Adrenal gland (tissue), 12 donors: ENCODE data around the gene RNPEP. TPM values are rescaled to one million over a fixed set of nuclear protein-coding genes. Genes with fewer than 3 reads are reported as not detected.

Source experiments
- DNase-seq, 7 donors: peaks; one replicate each; pipeline ENCODE4 v3.0.0-alpha.2; 2019 to 2020
- H3K27ac ChIP-seq, 5 donors: fragments of 200-600 bp; sonication (generic) in 4 of 5; 1 replicate in 3 of 5; 2 replicates in 2 of 5; pipeline versions ENCODE4 v1.5.1 to v1.8.0; 2016 to 2020; ENCODE audit warnings: mild to moderate bottlenecking in 1 of 5
- H3K27me3 ChIP-seq: fragments of 200-600 bp; 2 replicates; pipeline ENCODE4 v1.8.0; 2021
- H3K36me3 ChIP-seq, 2 donors: fragments of 200-600 bp; replicated peaks in 1 of 2; 1 replicate in 1 of 2; 2 replicates in 1 of 2; pipeline versions ENCODE4 v1.5.1 to v1.8.0; 2018 to 2022
- H3K4me1 ChIP-seq, 2 donors: fragments of 200-600 bp; replicated peaks in 1 of 2; 1 replicate in 1 of 2; 2 replicates in 1 of 2; pipeline versions ENCODE4 v1.5.1 to v1.8.0; 2018 to 2021
- H3K4me3 ChIP-seq, 4 donors: fragments of 200-600 bp; sonication (generic) in 3 of 4; one replicate each; pipeline ENCODE4 v1.5.1; 2016 to 2018
- H3K9me3 ChIP-seq, 3 donors: fragments of 200-600 bp; sonication (generic) in 1 of 3; replicated peaks in 1 of 3; 1 replicate in 2 of 3; 2 replicates in 1 of 3; pipeline versions ENCODE4 v1.5.1 to v1.8.0; 2016 to 2021
- POLR2A ChIP-seq, 2 donors: fragments of 450-650 bp; IDR thresholded peaks; one replicate each; pipeline ENCODE4 v1.6.1; 2017; ENCODE audit warnings: antibody characterized with exemption in 2 of 2, mild to moderate bottlenecking in 2 of 2, moderate library complexity in 1 of 2
- WGBS, 4 donors: extraction: QIAGEN DNeasy Blood & Tissue Kit in 2 of 4; methylation state at CpG; one replicate each; pipeline versions ENCODE4 v1.1.5 to v1.1.7; 2013 to 2017; 5-methylcytosine and 5-hydroxymethylcytosine counted together
- intact Hi-C, 2 donors: fragments of 100-400 bp; cut with DNase I; formaldehyde crosslinking; loops; one replicate each; pipeline versions ENCODE4 v1.14.1 to v1.15.0; 2022 to 2023
- polyA plus RNA-seq, 3 donors: library from polyadenylated mRNA; stranded (reverse); fragments of 200-250 nt in 2 of 3; fragments of 350-450 nt in 1 of 3; fragmentation: Illumina TruSeq in 1 of 3; extraction: RNeasy Lipid Tissue Mini Kit (QIAGEN cat#74804) in 1 of 3; gene quantifications; one replicate each; pipeline ENCODE4 v1.2.3, GENCODE V29; 2013 to 2014
- total RNA-seq, 9 donors: library from RNA; depleted of rRNA in 4 of 9; stranded (reverse); fragments of >200 nt in 4 of 9; fragments of 120-200 nt in 1 of 9; fragmentation: NEBNext Ultra II Directional in 1 of 9; extraction: Animal tissue kit (Norgen Biotek cat#: 25700) in 1 of 9; gene quantifications; one replicate each; pipeline versions ENCODE4 v1.1.0 to v1.2.4, GENCODE V29; 2013 to 2023
- TF ChIP-seq, protein P1 (sequence below), 6 experiments: fragments of 450-650 bp in 4 of 6; fragments of 200-600 bp in 2 of 6; sonication (generic) in 1 of 6; IDR thresholded peaks; 1 replicate in 5 of 6; 2 replicates in 1 of 6; pipeline versions ENCODE4 v1.5.1 to v1.8.0; 2016 to 2021; ENCODE audit warnings: antibody characterized with exemption in 6 of 6, mild to moderate bottlenecking in 2 of 6, moderate library complexity in 1 of 6
- donor health status: healthy with polysubstance abuse.
- donor health status: Bipolar disorder and iron deficiency.
- donor health status: DM: yes; HTN: yes; CAD: no.
- donor health status: DM: no; HTN: no; CAD: no.
- donor health status: DM: no; HTN: no; CAD: no.
- donor health status: DM: yes; HTN: yes; CAD: no.

RNPEP gene
- total and polyA plus RNA-seq, 12 donors, result 28.9 to 99.6 (median 62.2) TPM

DNA sequence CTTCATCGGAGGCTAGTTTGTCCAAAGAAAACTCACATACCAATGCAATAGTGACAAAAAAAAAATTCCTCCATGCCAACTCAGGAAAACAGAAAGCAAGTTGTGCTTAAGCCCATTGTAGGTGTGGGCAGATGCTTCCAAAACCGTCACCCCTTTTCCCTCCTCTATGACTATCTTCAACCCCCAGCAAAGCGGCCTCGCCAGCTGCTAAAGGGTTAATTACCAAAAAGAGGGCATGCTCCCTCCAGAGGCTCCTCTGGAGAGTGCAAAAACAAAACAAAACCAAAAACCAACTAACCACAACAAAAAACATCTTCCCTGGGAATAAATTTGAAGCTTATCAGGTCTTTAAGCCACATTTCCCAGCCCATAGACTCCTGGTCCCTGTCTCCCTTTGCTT, 37.3 kb upstream of the RNPEP start:
- intact Hi-C loops, result no loop called here
- Histone ChIP-seq H3K4me1 (peaks cover 14 to 43% of the 10 kb centered on the region in 2 donors), H3K4me3 (peak overlapping the region in 2 of 4 donors; percentile 1 to 80), H3K27ac (peak overlapping the region in 2 of 5 donors; percentile 26 to 96), H3K36me3 (no peaks in the 10 kb centered on the region), H3K27me3 (no peaks in the 10 kb centered on the region), H3K9me3 (no peaks in the 10 kb centered on the region)
- no peak for DNase-seq
- TF ChIP-seq POLR2A (IDR thresholded peaks at IDR 0.05), result no peak
- TF ChIP-seq, protein P1, sequence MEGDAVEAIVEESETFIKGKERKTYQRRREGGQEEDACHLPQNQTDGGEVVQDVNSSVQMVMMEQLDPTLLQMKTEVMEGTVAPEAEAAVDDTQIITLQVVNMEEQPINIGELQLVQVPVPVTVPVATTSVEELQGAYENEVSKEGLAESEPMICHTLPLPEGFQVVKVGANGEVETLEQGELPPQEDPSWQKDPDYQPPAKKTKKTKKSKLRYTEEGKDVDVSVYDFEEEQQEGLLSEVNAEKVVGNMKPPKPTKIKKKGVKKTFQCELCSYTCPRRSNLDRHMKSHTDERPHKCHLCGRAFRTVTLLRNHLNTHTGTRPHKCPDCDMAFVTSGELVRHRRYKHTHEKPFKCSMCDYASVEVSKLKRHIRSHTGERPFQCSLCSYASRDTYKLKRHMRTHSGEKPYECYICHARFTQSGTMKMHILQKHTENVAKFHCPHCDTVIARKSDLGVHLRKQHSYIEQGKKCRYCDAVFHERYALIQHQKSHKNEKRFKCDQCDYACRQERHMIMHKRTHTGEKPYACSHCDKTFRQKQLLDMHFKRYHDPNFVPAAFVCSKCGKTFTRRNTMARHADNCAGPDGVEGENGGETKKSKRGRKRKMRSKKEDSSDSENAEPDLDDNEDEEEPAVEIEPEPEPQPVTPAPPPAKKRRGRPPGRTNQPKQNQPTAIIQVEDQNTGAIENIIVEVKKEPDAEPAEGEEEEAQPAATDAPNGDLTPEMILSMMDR (IDR thresholded peaks at IDR 0.05), result peak in 4 of 6 experiments; percentile 21 to 52 (median 32)
- 39 to 47% (median 42%) methylated on average over 4 of the region's 4 CpGs for WGBS, 4 donors

DNA sequence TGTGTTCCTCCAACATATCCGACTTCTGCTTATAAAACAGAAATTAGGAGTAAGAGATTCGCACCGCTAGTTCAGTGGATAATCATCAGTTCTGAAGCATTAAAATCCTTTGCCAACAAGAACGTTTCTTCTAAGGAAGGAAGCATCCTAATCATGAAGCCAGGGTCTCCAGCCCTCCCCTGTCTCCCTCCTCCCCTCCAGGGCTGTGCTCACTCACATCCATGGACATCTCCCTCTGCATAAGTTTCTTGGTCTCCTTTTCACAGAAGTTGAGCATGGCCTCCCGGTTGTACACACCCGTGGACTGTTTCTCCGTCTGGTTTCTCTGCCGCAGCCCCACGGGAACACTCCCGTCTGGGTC, 36.6 kb upstream of the RNPEP start:
- no peak for DNase-seq
- no peaks in the 10 kb centered on the region for H3K36me3 ChIP-seq
- H3K27ac ChIP-seq, result peak overlapping the region in 4 of 5 donors; percentile 58 to 96 (median 74)
- H3K4me3 ChIP-seq, result peak overlapping the region in 3 of 4 donors; percentile 34 to 80 (median 66)
- WGBS, 4 donors, result 15 to 31% (median 21%) methylated on average over 10 of the region's 10 CpGs
- H3K27me3 ChIP-seq, result no peaks in the 10 kb centered on the region
- H3K4me1 ChIP-seq, result peaks cover 14 to 43% of the 10 kb centered on the region in 2 donors
- H3K9me3 ChIP-seq, result no peaks in the 10 kb centered on the region
- intact Hi-C loops, result no loop called here
- TF ChIP-seq, protein P1 (IDR thresholded peaks at IDR 0.05), result no peak
- no peak for TF ChIP-seq POLR2A (IDR thresholded peaks at IDR 0.05)

DNA sequence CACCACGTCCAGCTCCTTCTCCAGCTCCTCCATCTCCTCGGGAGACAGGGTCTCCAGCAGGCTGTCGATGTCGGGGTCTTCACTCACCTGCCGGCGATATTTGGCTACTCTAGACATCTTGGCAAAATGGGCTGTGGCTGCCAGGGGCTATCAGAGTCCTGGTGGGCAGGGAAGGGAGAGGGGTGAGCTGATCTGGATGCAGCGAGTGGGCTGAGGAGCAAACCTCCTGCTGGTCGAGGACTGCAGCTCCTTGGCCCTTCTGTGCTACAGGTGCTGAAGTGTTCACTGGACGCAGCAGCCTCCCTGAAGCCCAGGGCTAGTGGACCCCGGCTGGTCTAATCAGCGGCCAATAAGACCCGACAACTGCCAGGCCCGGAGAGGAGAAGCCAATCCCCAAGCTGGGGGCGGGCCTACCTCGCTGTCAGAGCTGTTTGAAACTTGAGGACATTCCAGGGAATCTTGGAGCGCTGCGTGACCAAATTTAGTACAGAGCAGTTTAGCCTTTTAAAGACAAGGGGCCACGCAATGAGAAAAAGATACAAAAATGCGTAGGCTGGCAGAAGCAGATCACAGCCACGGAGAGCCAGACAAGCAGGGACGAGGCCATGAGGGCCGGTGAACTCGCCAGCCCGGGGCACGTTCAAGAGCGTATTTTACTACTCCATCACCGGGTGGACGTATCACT, 36.1 kb upstream of the RNPEP start, which contains the start of gene LMOD1:
LMOD1 (minus strand) TSS at position 325 of the 685 bp plus-strand sequence; CDS start at position 117, 208 bp downstream.
- TF ChIP-seq, protein P1 (IDR thresholded peaks at IDR 0.05), result peak in 1 of 6 experiments; percentile 22
- TF ChIP-seq POLR2A (IDR thresholded peaks at IDR 0.05), result peak; percentile 31 to 93
- DNase-seq, result peak; percentile 78 to 96 (median 94)
- H3K36me3 ChIP-seq, result no peaks in the 10 kb centered on the region
- H3K27me3 ChIP-seq, result no peaks in the 10 kb centered on the region
- H3K4me1 ChIP-seq, result peaks cover 14 to 40% of the 10 kb centered on the region in 2 donors
- intact Hi-C loops, result no loop called here
- H3K9me3 ChIP-seq, result no peaks in the 10 kb centered on the region
- H3K4me3 ChIP-seq, result peak within 1 kb of the TSS in 3 of 4 donors; percentile 34 to 80 (median 66)
- 1 to 4% (median 3%) methylated on average over 23 to 28 of the region's 28 CpGs for WGBS, 4 donors
- peak within 1 kb of the TSS in 4 of 5 donors; percentile 58 to 96 (median 74) for H3K27ac ChIP-seq

DNA sequence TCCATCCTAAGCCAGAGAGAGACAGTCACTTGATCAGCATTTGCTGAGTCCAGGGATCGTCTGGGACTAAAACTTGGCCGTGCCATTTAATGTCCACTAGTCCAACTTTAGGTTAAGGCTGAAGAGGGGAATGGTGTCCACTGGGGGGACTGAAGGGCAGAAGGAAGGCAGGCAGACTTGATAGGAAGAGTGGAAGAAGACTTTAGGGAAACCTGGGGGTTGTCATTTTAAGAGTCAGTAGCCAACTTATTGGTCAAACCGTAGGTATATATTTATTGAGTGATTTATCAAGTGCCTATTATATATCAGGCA, 34.8 kb upstream of the RNPEP start:
- Histone ChIP-seq H3K27ac (peak overlapping the region in 2 of 5 donors; percentile 87 to 96), H3K36me3 (no peaks in the 10 kb centered on the region), H3K4me3 (peak overlapping the region in 1 of 4 donors; percentile 80), H3K4me1 (peaks cover 5 to 27% of the 10 kb centered on the region in 2 donors), H3K27me3 (no peaks in the 10 kb centered on the region), H3K9me3 (no peaks in the 10 kb centered on the region)
- intact Hi-C loops, result no loop called here
- WGBS, 4 donors, result 49 to 65% (median 57%) methylated on average over 3 of the region's 3 CpGs
- TF ChIP-seq, protein P1 (IDR thresholded peaks at IDR 0.05), result peak in 1 of 6 experiments; percentile 11
- no peak for TF ChIP-seq POLR2A (IDR thresholded peaks at IDR 0.05)
- no peak for DNase-seq
